Activated CD8-positive, alpha-beta T cell treated with anti-CD3 and anti-CD28 coated beads for 36 hours (primary cell): ENCODE results near the gene TALDO1. TPM values are rescaled to one million over a fixed set of nuclear protein-coding genes. Genes with fewer than 3 reads are reported as not detected.

ENCODE experiments used
- ATAC-seq: fragments of 200-7000 bp; cut with Tn5 transposase; one replicate; pipeline ENCODE4 v1.10.0; 2021; ENCODE audit warnings: mild to moderate bottlenecking, moderate library complexity
- CTCF ChIA-PET: fragments of 350-600 bp; sonication (Branson Sonifier 250); formaldehyde crosslinking; loops from one replicate; lab custom pipeline; 2021; ENCODE audit warnings: antibody characterized with exemption; lab: Charles Lee
- POLR2A ChIA-PET: fragments of 350-600 bp; sonication (Branson Sonifier 250); formaldehyde crosslinking; loops from one replicate; lab custom pipeline; 2021; ENCODE audit warnings: antibody characterized with exemption; lab: Charles Lee
- DNase-seq: peaks from one replicate; pipeline ENCODE4 v3.0.0-alpha.2; 2020
- H3K27ac Mint-ChIP-seq: one replicate; pipeline ENCODE4 v1.8.0; 2021; ENCODE audit warnings: mild to moderate bottlenecking, mixed read lengths
- H3K27me3 Mint-ChIP-seq: one replicate; pipeline ENCODE4 v1.8.0; 2021; ENCODE audit warnings: mixed read lengths
- H3K36me3 Mint-ChIP-seq: one replicate; pipeline ENCODE4 v1.8.0; 2021; ENCODE audit warnings: low read depth, mixed read lengths
- H3K4me1 Mint-ChIP-seq: one replicate; pipeline ENCODE4 v1.8.0; 2021; ENCODE audit warnings: low read depth, mixed read lengths
- H3K4me3 Mint-ChIP-seq: one replicate; pipeline ENCODE4 v1.8.0; 2021; ENCODE audit warnings: mild to moderate bottlenecking, moderate library complexity, mixed read lengths
- H3K9me3 Mint-ChIP-seq: one replicate; pipeline ENCODE4 v1.8.0; 2021; ENCODE audit warnings: mixed read lengths
- CTCF ChIP-seq: fragments of 200-600 bp; IDR thresholded peaks from one replicate; pipeline ENCODE4 v1.8.0; 2022; ENCODE audit warnings: antibody characterized with exemption, mild to moderate bottlenecking
- intact Hi-C: fragments of 100-400 bp; cut with micrococcal nuclease; formaldehyde crosslinking; loops from one replicate; pipeline ENCODE4 v1.10.0; 2022
- total RNA-seq, 2 experiments: library from RNA; stranded (reverse); gene quantifications; one replicate each; pipeline ENCODE4 v1.2.3, GENCODE V29; 2021

TALDO1 gene
- total RNA-seq, 2 experiments from 2014 or later, result 234 to 241 TPM

- peak overlapping the region; percentile 62 for H3K4me3 Mint-ChIP-seq
- POLR2A ChIA-PET, result interaction anchor here (1.4 to 2.4 kb wide), 5 partner anchors 20 to 115 kb away, joined by 4 to 10 read pairs (median 5); partner anchors contain the start of genes DEAF1, TALDO1 and TMEM80
- H3K36me3 Mint-ChIP-seq, result no peaks in the 10 kb centered on the region
- DNase-seq (no peak), ATAC-seq (no peak)
- CTCF ChIA-PET, result interaction anchor here (0.6 to 10.0 kb wide), 18 partner anchors 11 to 221 kb away, joined by 3 to 73 read pairs (median 5); partner anchors contain the start of genes DEAF1, EPS8L2, RNH1 and TALDO1
- intact Hi-C loops, result loop anchor here (5.0 kb wide), 1 partner anchor 170 kb away; no protein-coding TSS in a partner anchor
- H3K27me3 Mint-ChIP-seq, result peaks cover 10% of the 10 kb centered on the region
- no peak overlapping the region for H3K27ac Mint-ChIP-seq
- no peaks in the 10 kb centered on the region for H3K9me3 Mint-ChIP-seq
- TF ChIP-seq CTCF, result no peak
- peaks cover 14% of the 10 kb centered on the region for H3K4me1 Mint-ChIP-seq
Observed at GRCh38 chr11:727281-727701, 20.0 kb upstream of the TALDO1 start.

DNA sequence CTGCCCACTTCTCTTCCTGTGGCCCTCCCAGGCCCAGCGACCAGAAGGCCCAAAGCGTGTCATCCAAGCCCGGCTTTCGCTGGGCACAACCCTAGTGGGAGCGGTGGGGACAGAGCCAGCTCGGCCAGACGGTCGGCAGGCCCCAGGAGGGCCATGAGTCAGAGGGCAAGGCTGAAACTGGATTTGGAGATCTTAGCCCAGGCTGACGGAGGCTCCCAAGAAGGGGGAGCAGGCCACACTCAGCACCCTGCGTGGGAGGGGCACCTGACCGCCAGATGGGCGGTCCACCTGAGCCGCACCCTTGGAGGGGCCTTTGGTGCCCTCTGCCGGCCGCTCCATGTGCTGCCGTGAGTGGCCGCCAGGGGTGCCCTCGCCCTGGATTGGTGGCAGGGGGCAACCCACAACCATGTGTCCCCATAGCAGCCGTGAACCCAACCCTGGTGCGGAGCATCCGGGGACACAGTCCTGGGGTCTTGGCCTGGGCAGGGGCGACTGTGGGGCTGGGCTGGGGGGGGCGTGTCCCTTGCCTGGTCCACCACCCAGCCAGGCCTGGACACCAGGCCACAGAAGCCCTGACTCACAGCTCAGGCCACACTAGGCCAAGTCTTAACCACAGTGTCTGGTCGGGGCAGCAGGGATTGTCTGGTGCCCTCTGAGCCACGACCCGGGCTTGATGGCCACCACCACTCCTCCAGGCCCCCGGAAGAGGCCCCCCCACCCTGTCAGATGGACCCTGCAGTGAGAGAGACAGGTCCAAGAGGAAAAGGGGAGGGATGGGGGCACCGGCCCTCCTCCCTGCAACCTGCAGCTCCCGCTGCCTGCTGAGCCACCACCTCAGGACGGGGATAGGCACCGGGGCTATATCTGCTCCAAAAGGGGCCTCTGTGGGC is 19.2 kb upstream of the TALDO1 start:
- Mint-ChIP-seq H3K9me3 (no peaks in the 10 kb centered on the region), H3K36me3 (no peaks in the 10 kb centered on the region), H3K4me3 (no peak overlapping the region), H3K4me1 (peaks cover 13% of the 10 kb centered on the region), H3K27ac (no peak overlapping the region), H3K27me3 (peaks cover 8% of the 10 kb centered on the region)
- POLR2A ChIA-PET, result interaction anchor here (0.7 to 2.4 kb wide), 6 partner anchors 23 to 172 kb away, joined by 3 to 10 read pairs (median 4); partner anchors contain the start of genes DEAF1 and TMEM80
- peak; percentile 92 for DNase-seq
- intact Hi-C loops, result loop anchor here (5.0 kb wide), 1 partner anchor 171 kb away; no protein-coding TSS in a partner anchor
- ATAC-seq, result peak; percentile 83
- CTCF ChIA-PET, result interaction anchor here (0.5 to 10.0 kb wide), 18 partner anchors 10 to 222 kb away, joined by 3 to 73 read pairs (median 5); partner anchors contain the start of genes DEAF1, RNH1, TALDO1 and TMEM80
- peak; percentile 98 for TF ChIP-seq CTCF

DNA sequence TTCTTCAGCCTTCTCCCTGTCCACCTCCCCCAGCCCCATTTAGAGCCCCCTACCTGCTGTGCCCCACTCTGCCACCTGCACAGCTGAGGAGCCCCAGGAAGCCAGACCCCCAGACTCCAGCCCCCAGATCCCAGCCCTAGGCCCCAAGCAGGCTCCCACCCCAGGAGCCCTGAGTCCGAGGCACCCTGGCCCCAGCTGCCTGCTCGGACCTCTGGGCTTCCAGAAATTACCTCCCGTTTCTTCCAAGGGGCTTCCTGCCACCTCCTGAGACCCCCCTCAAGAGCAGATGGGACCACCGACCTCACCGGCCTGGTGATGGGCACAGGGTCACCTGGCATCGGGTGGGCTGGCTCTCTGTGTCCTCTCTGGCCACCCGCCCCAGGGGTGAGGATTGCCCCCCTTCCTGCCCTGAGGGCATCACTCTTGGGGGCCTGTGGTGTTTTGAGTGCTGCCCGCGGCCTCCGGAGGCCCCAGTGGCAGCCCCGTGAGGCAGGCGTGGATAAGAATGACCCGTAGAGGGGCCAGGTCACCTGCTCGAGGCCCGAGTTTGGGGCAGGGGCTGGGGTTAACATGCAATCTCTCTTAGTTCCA is 18.3 kb upstream of the TALDO1 start:
- ATAC-seq, result no peak
- Mint-ChIP-seq H3K4me1 (peaks cover 11% of the 10 kb centered on the region), H3K27me3 (peaks cover 3% of the 10 kb centered on the region), H3K4me3 (no peak overlapping the region), H3K36me3 (no peaks in the 10 kb centered on the region), H3K9me3 (no peaks in the 10 kb centered on the region), H3K27ac (no peak overlapping the region)
- CTCF ChIA-PET, result interaction anchor here (0.5 to 10.0 kb wide), 6 partner anchors 37 to 174 kb away, joined by 3 to 73 read pairs (median 4); no protein-coding TSS in a partner anchor
- intact Hi-C loops, result loop anchor here (5.0 kb wide), 1 partner anchor 172 kb away; no protein-coding TSS in a partner anchor
- no peak for TF ChIP-seq CTCF
- DNase-seq, result no peak
- POLR2A ChIA-PET, result interaction anchor here (0.7 to 1.5 kb wide), 4 partner anchors 22 to 173 kb away, joined by 3 to 5 read pairs (median 4); no protein-coding TSS in a partner anchor

GRCh38 chr11:729492-730074 is 17.7 kb upstream of the TALDO1 start:
- H3K36me3 Mint-ChIP-seq, result no peaks in the 10 kb centered on the region
- ATAC-seq (no peak), DNase-seq (no peak)
- ChIA-PET POLR2A (no interaction called here), CTCF (interaction anchor here (2.1 kb wide), 1 partner anchor 36 kb away, joined by 5 read pairs; no protein-coding TSS in a partner anchor)
- H3K27me3 Mint-ChIP-seq, result peaks cover under 1% of the 10 kb centered on the region
- no peak overlapping the region for H3K27ac Mint-ChIP-seq
- peaks cover 8% of the 10 kb centered on the region for H3K4me1 Mint-ChIP-seq
- no peak for TF ChIP-seq CTCF
- intact Hi-C loops, result loop anchor here (5.0 kb wide), 1 partner anchor 172 kb away; no protein-coding TSS in a partner anchor
- no peak overlapping the region for H3K4me3 Mint-ChIP-seq
- no peaks in the 10 kb centered on the region for H3K9me3 Mint-ChIP-seq
